ENCODE measurements around the gene KIAA0319L. TPM values are rescaled to one million over a fixed set of nuclear protein-coding genes. Genes with fewer than 3 reads are reported as not detected.

Gene KIAA0319L
- polyA plus RNA-seq, 1 donor (not counting 4 experiments of a cell fraction or from before 2014, with no cell fraction given), result 23.8 TPM

DNA sequence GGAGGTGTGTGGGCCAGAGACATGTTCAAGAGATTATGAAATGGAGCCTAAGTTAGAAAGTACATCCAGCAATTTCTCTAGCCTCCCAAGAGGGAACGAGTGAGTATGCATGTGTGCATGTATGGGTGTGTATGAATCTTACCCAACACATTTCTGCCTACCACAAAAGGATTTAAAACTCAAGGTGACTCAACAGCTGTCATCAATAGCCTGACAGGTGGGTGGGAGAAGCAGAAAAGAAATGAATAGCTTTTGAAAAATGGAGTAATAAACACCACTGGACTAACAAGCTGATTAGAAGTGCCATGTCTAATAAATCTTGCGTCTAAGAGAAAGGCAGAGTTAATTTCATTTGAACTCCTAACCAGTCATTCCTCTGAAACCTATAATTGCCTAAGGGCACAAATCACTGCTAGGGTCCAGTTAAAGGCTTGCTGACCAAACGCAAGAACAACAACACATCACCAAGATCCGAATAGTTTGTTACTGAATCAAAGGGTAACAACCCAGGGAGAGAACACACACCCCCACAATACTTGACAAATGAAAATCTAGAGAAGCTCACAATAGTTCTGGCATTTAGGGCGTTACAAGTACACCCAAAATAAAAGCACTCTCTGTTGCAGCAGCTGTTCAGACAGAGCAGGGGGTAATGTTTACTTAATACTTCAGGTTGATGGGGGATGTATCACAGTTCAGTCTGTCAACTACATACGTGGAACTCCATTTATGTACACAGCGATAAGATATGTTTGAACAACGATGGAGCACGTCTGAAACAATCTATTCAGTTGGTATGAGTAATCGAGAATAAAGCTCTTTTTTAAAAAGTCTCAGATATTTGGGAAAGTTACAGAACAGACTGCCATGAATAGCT, 1.4 kb downstream of the KIAA0319L start:
- H3K36me3 ChIP-seq (ENCODE audit: control insufficient read depth in 2 of 2, extremely low read depth in 1 of 2, insufficient read depth in 2 of 2, low read length in 2 of 2), result peaks cover 11 to 20% of the 10 kb centered on the region in 2 experiments
- dilution Hi-C loops (cut with MboI; ENCODE audit: extremely low pct_ligation_motif_present, low sequenced_read_pairs), result no loop called here
- H2AFZ ChIP-seq (ENCODE audit: control insufficient read depth, low read length), result no peak overlapping the region
- peaks cover 6% of the 10 kb centered on the region for H3K79me2 ChIP-seq (ENCODE audit: control insufficient read depth, insufficient read depth, low read length)
- peaks cover 8% of the 10 kb centered on the region for H4K20me1 ChIP-seq (ENCODE audit: control insufficient read depth, extremely low read depth, insufficient read depth, low read length)
- H3K9me3 ChIP-seq (ENCODE audit: control insufficient read depth, low read depth, low read length), result no peaks in the 10 kb centered on the region
- TF ChIP-seq EZH2 (IDR thresholded peaks at IDR 0.05; ENCODE audit: low read length) (no peak), CTCF (optimal IDR thresholded peaks at IDR 0.05 in 1 of 3, IDR thresholded peaks at IDR 0.05 in 1 of 3, conservative IDR thresholded peaks at IDR 0.05 in 1 of 3; ENCODE audit: extremely low read depth in 1 of 3, insufficient read depth in 2 of 3, low read length in 3 of 3) (no peak)
- DNase-seq (ENCODE audit: low read depth, low spot score), result peak; percentile 68
- peak overlapping the region; percentile 88 for H3K9ac ChIP-seq (ENCODE audit: control insufficient read depth, extremely low read depth, insufficient read depth, low read length)
- peaks cover 46% of the 10 kb centered on the region for H3K4me1 ChIP-seq (ENCODE audit: control insufficient read depth, extremely low read depth, insufficient read depth, low read length)
- FAIRE-seq, result peak; percentile 84
- peaks cover 2% of the 10 kb centered on the region for H3K9me1 ChIP-seq (ENCODE audit: control insufficient read depth, extremely low read depth, insufficient read depth, low read length)
- H3K27ac ChIP-seq (ENCODE audit: control insufficient read depth, insufficient read depth, low read length), result peak overlapping the region; percentile 85
- no peaks in the 10 kb centered on the region for H3K27me3 ChIP-seq (ENCODE audit: control insufficient read depth, extremely low read depth, insufficient read depth, low read length)
- H3K4me2 ChIP-seq (ENCODE audit: control insufficient read depth, extremely low read depth, insufficient read depth, low read depth, low read length), result peak overlapping the region; percentile 96
- H3K4me3 ChIP-seq (ENCODE audit: control insufficient read depth in 2 of 3, extremely low read depth in 1 of 3, insufficient read depth in 2 of 3, low read depth in 1 of 3, low read length in 3 of 3), result peak overlapping the region; percentile 81 to 90 (median 87)

DNA sequence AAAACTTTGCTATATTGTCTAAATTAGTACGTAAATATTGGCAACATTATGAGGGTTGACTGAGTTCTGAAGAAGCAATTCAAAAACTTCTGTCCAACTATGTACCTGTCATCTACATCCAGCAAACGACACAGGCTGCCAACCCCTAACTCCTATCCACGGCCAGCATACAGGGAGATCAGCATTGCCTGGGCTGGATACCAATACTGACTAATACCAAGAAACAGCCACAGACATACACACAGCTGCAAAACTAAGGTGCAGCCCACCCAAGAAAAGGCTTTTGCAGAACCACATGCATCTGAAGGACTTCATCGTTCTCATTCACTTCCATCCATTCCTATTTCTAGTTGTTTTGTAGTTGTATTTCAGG, 2.0 kb downstream of the KIAA0319L start:
- Histone ChIP-seq H3K9me3 (ENCODE audit: control insufficient read depth, low read depth, low read length) (no peaks in the 10 kb centered on the region), H3K4me3 (ENCODE audit: control insufficient read depth in 2 of 3, extremely low read depth in 1 of 3, insufficient read depth in 2 of 3, low read depth in 1 of 3, low read length in 3 of 3) (peak overlapping the region in 1 of 3 experiments; percentile 36), H3K4me2 (ENCODE audit: control insufficient read depth, extremely low read depth, insufficient read depth, low read depth, low read length) (peak overlapping the region; percentile 96), H3K9ac (ENCODE audit: control insufficient read depth, extremely low read depth, insufficient read depth, low read length) (peak overlapping the region; percentile 42), H3K36me3 (ENCODE audit: control insufficient read depth in 2 of 2, extremely low read depth in 1 of 2, insufficient read depth in 2 of 2, low read length in 2 of 2) (peaks cover 11 to 16% of the 10 kb centered on the region in 2 experiments), H3K79me2 (ENCODE audit: control insufficient read depth, insufficient read depth, low read length) (peaks cover 6% of the 10 kb centered on the region), H4K20me1 (ENCODE audit: control insufficient read depth, extremely low read depth, insufficient read depth, low read length) (peaks cover 8% of the 10 kb centered on the region), H3K27me3 (ENCODE audit: control insufficient read depth, extremely low read depth, insufficient read depth, low read length) (no peaks in the 10 kb centered on the region), H2AFZ (ENCODE audit: control insufficient read depth, low read length) (no peak overlapping the region), H3K9me1 (ENCODE audit: control insufficient read depth, extremely low read depth, insufficient read depth, low read length) (peaks cover 2% of the 10 kb centered on the region), H3K27ac (ENCODE audit: control insufficient read depth, insufficient read depth, low read length) (peak overlapping the region; percentile 85), H3K4me1 (ENCODE audit: control insufficient read depth, extremely low read depth, insufficient read depth, low read length) (peaks cover 41% of the 10 kb centered on the region)
- dilution Hi-C loops (cut with MboI; ENCODE audit: extremely low pct_ligation_motif_present, low sequenced_read_pairs), result no loop called here
- TF ChIP-seq CTCF (optimal IDR thresholded peaks at IDR 0.05 in 1 of 3, IDR thresholded peaks at IDR 0.05 in 1 of 3, conservative IDR thresholded peaks at IDR 0.05 in 1 of 3; ENCODE audit: extremely low read depth in 1 of 3, insufficient read depth in 2 of 3, low read length in 3 of 3), result no peak
- TF ChIP-seq EZH2 (IDR thresholded peaks at IDR 0.05; ENCODE audit: low read length), result no peak
- FAIRE-seq, result no peak
- DNase-seq (ENCODE audit: low read depth, low spot score), result no peak

All from keratinocyte (primary cell).